ENCODE data around the gene SERPINB1.
"Not testable (repeated sequence)": the region's sequence is repeated elsewhere in the genome, so short reads cannot be mapped to it uniquely, and the experiment has no call there.

SERPINB1 gene

DNA sequence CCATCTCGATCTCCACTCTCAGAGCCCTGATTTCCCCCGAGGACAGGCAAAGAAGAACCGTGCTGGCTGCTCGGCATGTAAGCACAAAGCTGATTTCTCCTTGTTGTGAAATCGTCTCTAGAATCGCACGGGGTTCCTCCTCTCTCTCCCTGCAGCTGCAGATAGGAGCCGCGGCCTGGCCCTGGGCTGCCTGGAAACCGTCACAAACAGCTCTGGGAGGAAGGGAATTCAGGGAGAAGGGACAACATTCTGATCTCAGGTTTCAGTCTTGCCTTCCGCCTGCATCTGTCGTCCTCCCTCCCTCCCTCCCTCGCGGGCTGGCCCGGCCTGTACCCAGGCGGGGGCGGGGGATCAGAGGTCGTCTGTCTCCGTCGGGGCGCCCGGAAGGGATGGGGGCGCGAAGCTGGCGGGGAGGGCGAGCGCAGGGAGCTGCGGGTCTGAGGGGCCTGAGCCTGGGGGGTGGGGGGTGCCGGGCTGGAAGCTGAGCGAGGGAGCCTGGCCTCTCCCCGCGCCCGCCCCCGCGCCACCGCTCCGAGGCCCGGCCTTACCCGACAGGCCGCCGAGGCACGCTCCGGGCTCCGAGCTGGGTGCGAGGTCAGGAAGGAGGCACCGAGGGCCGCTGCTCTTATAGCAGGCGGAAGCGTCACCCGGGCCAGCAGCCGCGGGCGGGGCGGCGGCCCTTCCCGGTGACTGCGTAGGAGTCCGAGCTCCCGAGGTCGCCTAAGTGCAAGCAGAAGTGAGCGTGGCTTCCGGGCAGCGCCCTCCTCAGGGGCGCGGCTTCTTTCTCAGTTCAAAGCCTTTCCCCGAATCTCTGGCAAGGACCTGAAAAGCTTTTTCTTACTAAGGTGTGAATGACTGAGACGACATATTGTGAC, at the start of gene SERPINB1:
SERPINB1 (minus strand) TSS at position 600 of the 875 bp plus-strand sequence. CDS start 1,277 bp downstream, outside the sequence.
- H3K4me3 ChIP-seq (ENCODE audit: low read length) = peak within 1 kb of the TSS; percentile 3; the same call in 1 of the 2 replicates
- no peak for TF ChIP-seq ZNF274 (IDR thresholded peaks at IDR 0.05; ENCODE audit: low read depth, low read length)

DNA sequence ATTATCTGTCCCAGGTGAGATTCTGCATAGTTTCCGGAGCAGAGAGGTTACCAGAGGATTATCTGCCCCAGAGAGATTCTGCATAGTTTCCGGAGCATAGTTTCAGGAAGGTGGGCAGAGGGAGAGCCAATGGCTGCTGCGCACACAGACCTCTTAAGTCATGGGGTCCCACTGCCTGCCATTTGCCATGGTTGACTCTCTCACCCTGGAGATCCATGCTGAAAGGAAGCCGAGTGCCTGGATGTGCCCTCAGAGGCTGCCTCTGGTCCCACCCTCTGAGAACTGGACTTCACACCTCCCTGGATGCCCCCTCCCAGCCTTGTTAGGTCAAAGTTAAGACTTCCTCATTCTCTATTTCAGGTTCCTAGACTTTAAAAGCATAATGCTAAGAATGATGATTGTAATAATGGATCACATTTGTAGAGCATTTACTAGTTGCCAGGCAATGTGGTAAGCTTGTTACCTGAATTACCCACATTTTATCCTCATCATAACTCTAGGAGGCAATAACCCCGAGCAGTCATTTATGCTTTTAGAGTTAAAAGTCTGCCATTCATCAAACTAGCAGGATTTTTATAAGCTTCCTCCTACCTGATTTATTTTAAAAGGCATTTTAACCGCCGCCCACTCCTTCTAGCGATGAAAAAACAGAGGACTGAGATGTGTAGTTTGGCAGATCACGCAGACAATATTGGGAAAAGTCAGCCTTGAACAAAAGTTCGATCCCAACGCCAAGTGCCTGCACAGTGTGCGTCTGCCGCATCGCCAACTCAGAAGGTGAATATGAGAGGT, 49.5 kb upstream of the SERPINB1 start:
- no peak for TF ChIP-seq ZNF274 (IDR thresholded peaks at IDR 0.05; ENCODE audit: low read depth, low read length)
- peak overlapping the region; percentile 2; the same call in 1 of the 2 replicates for H3K4me3 ChIP-seq (ENCODE audit: low read length)

DNA sequence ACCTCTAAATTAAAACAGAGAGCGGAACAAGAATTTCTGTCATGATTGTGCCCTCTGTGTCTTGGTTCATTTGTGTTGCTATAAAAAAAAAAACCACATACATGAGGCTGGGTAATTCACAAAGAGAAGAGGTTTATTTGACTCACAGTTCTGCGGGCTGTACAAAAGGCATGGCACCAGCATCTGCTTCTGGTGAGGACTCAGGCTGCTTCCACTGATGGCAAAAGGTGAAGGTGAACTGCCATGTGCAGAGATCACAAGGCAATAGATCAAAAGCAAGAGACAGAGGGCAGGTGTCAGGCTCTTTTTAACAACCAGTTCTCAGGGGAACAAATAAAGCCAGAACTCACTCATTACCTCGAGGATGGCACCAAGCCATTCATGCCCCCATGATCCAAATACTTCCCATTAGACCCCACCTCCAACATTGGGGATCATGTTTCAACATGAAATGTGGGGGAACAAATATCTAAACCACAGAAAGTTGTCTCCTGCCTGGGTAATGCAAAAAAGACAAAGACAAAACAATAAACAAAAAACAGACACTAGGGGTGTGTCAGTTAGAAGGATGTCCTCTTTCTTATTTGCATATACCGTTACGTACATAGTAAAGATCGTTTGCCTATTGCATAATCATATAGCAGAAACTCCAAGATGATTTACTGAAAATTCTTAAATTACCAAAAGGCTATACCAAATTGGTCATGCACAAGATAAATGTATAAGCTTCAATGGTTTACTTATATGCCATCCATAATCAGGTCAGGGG, 44.5 kb upstream of the SERPINB1 start:
- no peak overlapping the region for H3K4me3 ChIP-seq (ENCODE audit: low read length)
- TF ChIP-seq ZNF274 (IDR thresholded peaks at IDR 0.05; ENCODE audit: low read depth, low read length) = no peak

- H3K4me3 ChIP-seq (ENCODE audit: low read length) = no peak overlapping the region
- TF ChIP-seq ZNF274 (IDR thresholded peaks at IDR 0.05; ENCODE audit: low read depth, low read length) = no peak
Observed at GRCh38 chr6:2884804-2885203, 43.1 kb upstream of the SERPINB1 start.

GRCh38 chr6:2883673-2884072, 42.0 kb upstream of the SERPINB1 start:
- no peak for TF ChIP-seq ZNF274 (IDR thresholded peaks at IDR 0.05; ENCODE audit: low read depth, low read length)
- no peak overlapping the region for H3K4me3 ChIP-seq (ENCODE audit: low read length)

- no peak for TF ChIP-seq ZNF274 (IDR thresholded peaks at IDR 0.05; ENCODE audit: low read depth, low read length)
- H3K4me3 ChIP-seq (ENCODE audit: low read length) = no peak overlapping the region
Observed at GRCh38 chr6:2881423-2881822, 39.8 kb upstream of the SERPINB1 start.

DNA sequence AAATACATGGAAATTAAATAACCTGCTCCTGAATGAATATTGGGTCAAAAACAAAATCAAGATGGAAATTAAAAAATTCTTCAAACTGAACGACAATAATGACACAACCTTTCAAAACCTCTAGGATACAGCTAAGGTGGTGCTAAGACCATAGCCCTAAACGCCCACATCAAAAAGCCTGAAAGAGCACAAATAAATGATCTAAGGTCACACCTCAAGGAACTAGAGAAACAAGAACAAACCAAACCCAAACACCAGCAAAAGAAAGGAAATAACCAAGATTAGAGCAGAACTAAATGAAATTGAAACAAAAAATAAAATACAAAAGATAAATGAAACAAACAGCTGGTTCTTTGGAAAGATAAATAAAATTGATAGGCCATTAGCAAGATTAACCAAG, 38.5 kb upstream of the SERPINB1 start:
- H3K4me3 ChIP-seq (ENCODE audit: low read length) = not testable (repeated sequence)

GRCh38 chr6:2877960-2878359, 36.3 kb upstream of the SERPINB1 start:
- H3K4me3 ChIP-seq (ENCODE audit: low read length) = no peak overlapping the region
- no peak for TF ChIP-seq ZNF274 (IDR thresholded peaks at IDR 0.05; ENCODE audit: low read depth, low read length)

GRCh38 chr6:2877057-2877882, 35.6 kb upstream of the SERPINB1 start:
- no peak overlapping the region for H3K4me3 ChIP-seq (ENCODE audit: low read length)
- no peak for TF ChIP-seq ZNF274 (IDR thresholded peaks at IDR 0.05; ENCODE audit: low read depth, low read length)

- no peak for TF ChIP-seq ZNF274 (IDR thresholded peaks at IDR 0.05; ENCODE audit: low read depth, low read length)
- peak overlapping the region; percentile 37; the same call in 1 of the 2 replicates for H3K4me3 ChIP-seq (ENCODE audit: low read length)
Observed at GRCh38 chr6:2876210-2877056, 34.8 kb upstream of the SERPINB1 start.

GRCh38 chr6:2875359-2876191, 33.9 kb upstream of the SERPINB1 start:
- H3K4me3 ChIP-seq (ENCODE audit: low read length) = peak overlapping the region; percentile 43; the same call in 1 of the 2 replicates
- no peak for TF ChIP-seq ZNF274 (IDR thresholded peaks at IDR 0.05; ENCODE audit: low read depth, low read length)

- TF ChIP-seq ZNF274 (IDR thresholded peaks at IDR 0.05; ENCODE audit: low read depth, low read length) = no peak
- no peak overlapping the region for H3K4me3 ChIP-seq (ENCODE audit: low read length)
Observed at GRCh38 chr6:2873643-2874042, 32.0 kb upstream of the SERPINB1 start.

All from GM08714 (cell line).